ENCODE data around the gene CCDC82.

The CCDC82 gene

GRCh38 chr11:96367342-96367741 is 22.4 kb downstream of the CCDC82 start:
- H3K27ac ChIP-seq: no peak overlapping the region
- H3K79me2 ChIP-seq: no peaks in the 10 kb centered on the region
- no peaks in the 10 kb centered on the region for H3K4me1 ChIP-seq
- H3K27me3 ChIP-seq (ENCODE audit: control insufficient read depth, insufficient read depth, low read length): no peaks in the 10 kb centered on the region
- H3K36me3 ChIP-seq (ENCODE audit: control insufficient read depth, insufficient read depth, low read length): no peaks in the 10 kb centered on the region
- no peak overlapping the region for H3K9ac ChIP-seq
- no peak overlapping the region for H3K4me2 ChIP-seq (ENCODE audit: low read length)
- no peak overlapping the region for H2AFZ ChIP-seq
- no peak overlapping the region for H3K4me3 ChIP-seq (ENCODE audit: low read depth, low read length)
- no peak for TF ChIP-seq CTCF (IDR thresholded peaks at IDR 0.05)
- no peaks in the 10 kb centered on the region for H3K9me3 ChIP-seq (ENCODE audit: control insufficient read depth, low read length)

- Histone ChIP-seq H3K4me3 (ENCODE audit: low read depth, low read length) (no peak overlapping the region), H3K27me3 (ENCODE audit: control insufficient read depth, insufficient read depth, low read length) (no peaks in the 10 kb centered on the region), H2AFZ (no peak overlapping the region), H3K9ac (no peak overlapping the region), H3K79me2 (no peaks in the 10 kb centered on the region), H3K9me3 (ENCODE audit: control insufficient read depth, low read length) (no peaks in the 10 kb centered on the region), H3K4me2 (ENCODE audit: low read length) (no peak overlapping the region), H3K36me3 (ENCODE audit: control insufficient read depth, insufficient read depth, low read length) (no peaks in the 10 kb centered on the region), H3K4me1 (no peaks in the 10 kb centered on the region), H3K27ac (no peak overlapping the region)
- TF ChIP-seq CTCF (IDR thresholded peaks at IDR 0.05): no peak
Measured at GRCh38 chr11:96366024-96366423, 23.7 kb downstream of the CCDC82 start.

GRCh38 chr11:96365493-96365892 is 24.2 kb downstream of the CCDC82 start:
- H3K9ac ChIP-seq: no peak overlapping the region
- H3K4me3 ChIP-seq (ENCODE audit: low read depth, low read length): no peak overlapping the region
- H3K36me3 ChIP-seq (ENCODE audit: control insufficient read depth, insufficient read depth, low read length): no peaks in the 10 kb centered on the region
- H2AFZ ChIP-seq: no peak overlapping the region
- no peak for TF ChIP-seq CTCF (IDR thresholded peaks at IDR 0.05)
- no peaks in the 10 kb centered on the region for H3K79me2 ChIP-seq
- no peak overlapping the region for H3K27ac ChIP-seq
- no peaks in the 10 kb centered on the region for H3K9me3 ChIP-seq (ENCODE audit: control insufficient read depth, low read length)
- H3K4me2 ChIP-seq (ENCODE audit: low read length): no peak overlapping the region
- H3K27me3 ChIP-seq (ENCODE audit: control insufficient read depth, insufficient read depth, low read length): no peaks in the 10 kb centered on the region
- no peaks in the 10 kb centered on the region for H3K4me1 ChIP-seq

- H3K36me3 ChIP-seq (ENCODE audit: control insufficient read depth, insufficient read depth, low read length): no peaks in the 10 kb centered on the region
- no peaks in the 10 kb centered on the region for H3K27me3 ChIP-seq (ENCODE audit: control insufficient read depth, insufficient read depth, low read length)
- no peak overlapping the region for H3K27ac ChIP-seq
Measured at GRCh38 chr11:96361778-96362177, 27.9 kb downstream of the CCDC82 start.

More at GRCh38 chr11:96361778-96362177, 27.9 kb downstream of the CCDC82 start:
- H3K79me2 ChIP-seq: no peaks in the 10 kb centered on the region
- no peaks in the 10 kb centered on the region for H3K4me1 ChIP-seq
- H3K9me3 ChIP-seq (ENCODE audit: control insufficient read depth, low read length): no peaks in the 10 kb centered on the region
- no peak for TF ChIP-seq CTCF (IDR thresholded peaks at IDR 0.05)
- no peak overlapping the region for H3K4me2 ChIP-seq (ENCODE audit: low read length)
- H3K9ac ChIP-seq: no peak overlapping the region
- no peak overlapping the region for H2AFZ ChIP-seq
- no peak overlapping the region for H3K4me3 ChIP-seq (ENCODE audit: low read depth, low read length)

Data from parathyroid adenoma (tissue), 2 donors.